GM12878 (cell line): ENCODE results near the gene PRR35. TPM values are rescaled to one million over a fixed set of nuclear protein-coding genes. Genes with fewer than 3 reads are reported as not detected.
A peak's percentile ranks its signal among the peaks of the same experiment; 100 is the strongest.

Experiments used
- ATF7 ChIP-seq: fragments of 450-650 bp; IDR thresholded peaks from 2 replicates; pipeline ENCODE4 v1.6.1; 2016; ENCODE audit warnings: low read depth, mild to moderate bottlenecking
- BCLAF1 ChIP-seq: fragments of 450-650 bp; IDR thresholded peaks from 2 replicates; pipeline ENCODE4 v1.6.1; 2017; ENCODE audit warnings: antibody characterized with exemption, mild to moderate bottlenecking, moderate library complexity
- BHLHE40 ChIP-seq, 2 experiments: fragments of 450-650 bp in 1 of 2; IDR thresholded peaks; 2 replicates each; pipeline ENCODE4 v1.6.1; 2011 to 2017; ENCODE audit warnings: low read depth in 2 of 2, borderline replicate concordance in 1 of 2, improper control_type of control experiment in 1 of 2, low read length in 1 of 2, mild to moderate bottlenecking in 1 of 2
- EGR1 ChIP-seq, 2 experiments: IDR thresholded peaks; 1 replicate in 1 of 2; 2 replicates in 1 of 2; pipeline ENCODE4 v1.6.1; 2011 to 2012; ENCODE audit warnings: low read depth in 2 of 2, low read length in 2 of 2, borderline replicate concordance in 1 of 2, mild to moderate bottlenecking in 1 of 2, moderate library complexity in 1 of 2
- EP300 ChIP-seq, 2 experiments: fragments of 150-350 bp in 1 of 2; IDR thresholded peaks; 2 replicates each; pipeline ENCODE4 v1.6.1; 2011 to 2012; ENCODE audit warnings: low read depth in 2 of 2, low read length in 2 of 2, borderline replicate concordance in 1 of 2, improper control_type of control experiment in 1 of 2, inconsistent platforms in 1 of 2; ENCODE audit not compliant: control insufficient read depth in 1 of 2
- FOXK2 ChIP-seq: fragments of 450-650 bp; IDR thresholded peaks from 2 replicates; pipeline ENCODE4 v1.6.1; 2017; ENCODE audit warnings: mild to moderate bottlenecking, moderate library complexity
- IRF5 ChIP-seq: fragments of 450-650 bp; IDR thresholded peaks from 2 replicates; pipeline ENCODE4 v1.6.1; 2017; ENCODE audit warnings: borderline replicate concordance
- MTA3 ChIP-seq: IDR thresholded peaks from 2 replicates; pipeline ENCODE4 v1.6.1; 2012; ENCODE audit warnings: low read length, inconsistent platforms, borderline replicate concordance
- MYB ChIP-seq: fragments of 150-350 bp; IDR thresholded peaks from 2 replicates; pipeline ENCODE4 v1.6.1; 2014; ENCODE audit warnings: mild to moderate bottlenecking, low read depth, low read length, borderline replicate concordance
- NFIC ChIP-seq: IDR thresholded peaks from 2 replicates; pipeline ENCODE4 v1.6.1; 2012; ENCODE audit warnings: low read depth, mild to moderate bottlenecking, inconsistent platforms, low read length, moderate library complexity
- PRDM15 ChIP-seq: fragments of 450-650 bp; formaldehyde crosslinking; IDR thresholded peaks from 2 replicates; pipeline ENCODE4 v1.4.0; 2020; ENCODE audit warnings: mild to moderate bottlenecking, moderate library complexity
- RELB ChIP-seq: fragments of 450-650 bp; IDR thresholded peaks from 2 replicates; pipeline ENCODE4 v1.6.1; 2017; ENCODE audit warnings: low read depth, mild to moderate bottlenecking, moderate library complexity
- SPI1 ChIP-seq: IDR thresholded peaks from 2 replicates; pipeline ENCODE4 v1.6.1; 2011; ENCODE audit warnings: low read depth, mild to moderate bottlenecking, low read length, moderate library complexity, borderline replicate concordance; ENCODE audit not compliant: insufficient read depth
- TCF12 ChIP-seq: IDR thresholded peaks from 2 replicates; pipeline ENCODE4 v1.6.1; 2011; ENCODE audit warnings: low read depth, mild to moderate bottlenecking, low read length
- polyA plus RNA-seq, 11 experiments: library from polyadenylated mRNA; depleted of rRNA in 4 of 11; unstranded in 6 of 11; stranded (reverse) in 5 of 11; fragments of >200 nt; fragmentation: Nextera tagmentation in 4 of 11; fragmentation: Illumina TruSeq in 1 of 11; extraction: Ambion mirVana in 4 of 11; extraction: Trizol in 1 of 11; gene quantifications; 1 replicate in 1 of 11; 2 replicates in 10 of 11; pipeline versions ENCODE4 v1.2.1 to v1.2.3, GENCODE V29; 2011 to 2016; ENCODE audit warnings: inconsistent platforms in 2 of 11, missing spikeins in 2 of 11, low read depth in 1 of 11
- total RNA-seq, 4 experiments: library from RNA; depleted of rRNA in 3 of 4; stranded (reverse); fragments of >200 nt in 3 of 4; fragmentation: Illumina TruSeq in 1 of 4; extraction: Trizol in 1 of 4; gene quantifications; 2 replicates each; pipeline versions ENCODE4 v1.2.1 to v1.2.3, GENCODE V29; 2013 to 2021
- TF ChIP-seq, protein P1 (sequence below): fragments of 450-650 bp; IDR thresholded peaks from 2 replicates; pipeline ENCODE4 v1.6.1; 2014; ENCODE audit warnings: mild to moderate bottlenecking

Gene PRR35
- total and polyA plus RNA-seq, 10 of the 15 experiments (the other 5 are each of a cell fraction or from before 2014, with no cell fraction given): not detected

DNA sequence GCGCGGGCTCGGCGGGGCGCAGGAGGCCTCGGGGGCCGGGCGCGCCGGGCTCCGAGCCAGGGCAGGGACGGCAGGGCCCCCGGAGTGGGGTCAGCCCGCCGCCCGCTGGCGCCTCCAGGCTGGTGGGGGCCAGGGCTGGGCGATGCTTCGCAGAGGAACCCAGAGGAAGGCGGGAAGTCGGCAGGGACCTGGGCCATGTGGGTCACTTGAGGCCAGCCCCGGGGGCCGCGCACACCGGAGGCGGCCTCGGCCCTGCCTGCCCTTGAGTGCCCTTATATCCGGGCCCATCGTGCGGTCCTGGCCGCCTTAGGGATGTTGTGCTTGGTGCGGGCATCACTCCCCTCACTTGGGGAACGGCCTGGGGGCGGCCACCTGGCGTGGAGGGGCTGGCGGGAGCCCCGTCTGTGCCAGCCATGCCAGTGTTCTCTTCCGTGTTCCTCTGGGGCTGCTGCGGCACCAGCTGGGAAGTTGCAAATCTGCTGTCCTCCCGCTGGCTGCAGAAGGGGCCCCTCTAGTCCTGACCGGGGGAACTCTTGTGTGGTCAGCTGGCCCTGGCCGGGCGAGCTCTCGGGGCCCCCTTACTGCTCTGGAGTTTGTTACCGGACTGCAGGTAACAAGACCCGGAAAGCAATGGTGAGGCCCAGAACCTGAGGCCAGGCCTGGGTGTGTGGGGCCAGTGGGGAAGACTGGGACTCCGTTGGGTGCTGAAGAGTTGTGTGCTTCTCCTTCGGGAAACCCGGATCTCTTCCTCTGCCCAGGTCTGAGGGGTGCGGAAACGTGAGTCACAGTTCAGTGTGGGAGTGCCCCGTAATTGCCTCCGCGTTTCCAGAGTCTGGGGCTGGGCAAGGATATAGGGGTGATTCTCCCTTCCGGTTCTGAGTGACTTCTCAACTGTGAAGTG is 31.8 kb upstream of the PRR35 start (continued):
- TF ChIP-seq EP300 (IDR thresholded peaks at IDR 0.05; ENCODE audit: borderline replicate concordance in 1 of 2, control insufficient read depth in 1 of 2, low read depth in 2 of 2, low read length in 2 of 2): no peak
- no peak for TF ChIP-seq MYB
- no peak for TF ChIP-seq PRDM15 (CRISPR knock-in tag)
- no peak for TF ChIP-seq MTA3
- peak; percentile 11; the same call in 1 of the 2 replicates for TF ChIP-seq ATF7
- TF ChIP-seq, protein P1, sequence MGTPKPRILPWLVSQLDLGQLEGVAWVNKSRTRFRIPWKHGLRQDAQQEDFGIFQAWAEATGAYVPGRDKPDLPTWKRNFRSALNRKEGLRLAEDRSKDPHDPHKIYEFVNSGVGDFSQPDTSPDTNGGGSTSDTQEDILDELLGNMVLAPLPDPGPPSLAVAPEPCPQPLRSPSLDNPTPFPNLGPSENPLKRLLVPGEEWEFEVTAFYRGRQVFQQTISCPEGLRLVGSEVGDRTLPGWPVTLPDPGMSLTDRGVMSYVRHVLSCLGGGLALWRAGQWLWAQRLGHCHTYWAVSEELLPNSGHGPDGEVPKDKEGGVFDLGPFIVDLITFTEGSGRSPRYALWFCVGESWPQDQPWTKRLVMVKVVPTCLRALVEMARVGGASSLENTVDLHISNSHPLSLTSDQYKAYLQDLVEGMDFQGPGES: no peak
- TF ChIP-seq EGR1 (IDR thresholded peaks at IDR 0.05; ENCODE audit: borderline replicate concordance in 1 of 2, low read depth in 2 of 2, low read length in 2 of 2): 0 out of 3 replicates have a peak, but pooled peaks of 1 of the 2 experiments have one; percentile 6
- no peak for TF ChIP-seq TCF12
- TF ChIP-seq SPI1: no peak
- no peak for TF ChIP-seq FOXK2
- peak in 1 of 2 experiments; percentile 48; a peak in 3 of 4 replicates for TF ChIP-seq BHLHE40 (IDR thresholded peaks at IDR 0.05; ENCODE audit: borderline replicate concordance in 1 of 2, low read depth in 2 of 2, low read length in 1 of 2)
- TF ChIP-seq NFIC: no peak
- TF ChIP-seq IRF5: no peak
- 0 out of 2 replicates have a peak, but pooled peaks have one; percentile 24 for TF ChIP-seq RELB
- no peak for TF ChIP-seq BCLAF1
